HG02885 (cell line): ENCODE data around the gene FAM110A.
"Not testable (repeated sequence)": the region's sequence is repeated elsewhere in the genome, so short reads cannot be mapped to it uniquely, and the experiment has no call there.

Experiments
- ATAC-seq: cut with Tn5 transposase; IDR thresholded peaks from one replicate; pipeline ENCODE4 v1.9.1; 2021; ENCODE audit warnings: mild to moderate bottlenecking; ENCODE audit not compliant: unreplicated experiment, poor library complexity

The FAM110A gene

DNA sequence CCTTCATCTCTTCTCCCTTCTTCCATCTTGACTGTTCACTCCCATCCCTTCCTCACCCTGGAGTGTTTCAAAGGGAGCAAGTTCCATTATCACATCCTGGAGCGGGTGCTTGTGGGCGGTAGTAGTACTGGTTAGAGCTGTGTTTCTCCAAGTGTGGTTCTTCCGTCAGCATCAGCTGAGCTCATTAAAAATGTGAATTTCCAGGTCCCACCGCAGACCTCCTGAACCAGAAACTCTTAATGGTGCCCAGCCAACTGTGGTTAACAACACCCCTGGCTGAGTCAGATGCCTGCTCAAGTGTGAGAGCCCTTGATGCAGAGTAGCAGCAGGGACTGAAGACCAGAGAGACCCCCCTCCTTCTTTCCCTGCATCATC, 58.2 kb downstream of the FAM110A start:
- ATAC-seq, result no peak

DNA sequence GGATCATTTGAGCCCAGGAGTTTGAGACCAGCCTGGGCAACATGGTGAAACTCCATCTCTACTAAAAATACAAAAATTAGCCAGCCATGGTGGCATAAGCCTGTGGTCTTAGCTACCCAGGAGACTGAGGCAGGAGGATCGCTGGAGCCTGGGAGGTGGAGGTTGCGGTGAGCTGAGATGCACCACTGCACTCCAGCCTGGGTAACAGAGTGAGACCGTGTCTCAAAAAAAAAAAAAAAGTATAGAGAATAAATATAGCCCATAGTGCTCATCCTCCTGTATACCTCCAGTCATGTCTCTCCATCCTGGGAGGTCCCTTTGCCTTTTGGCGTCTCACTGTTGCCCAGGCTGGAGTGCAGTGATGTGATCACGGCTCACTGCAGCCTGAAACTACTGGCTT, 58.9 kb downstream of the FAM110A start:
- not testable (repeated sequence) for ATAC-seq
